HG02759 (cell line): ENCODE results near the gene CAD.
A peak's percentile ranks its signal among the peaks of the same experiment; 100 is the strongest.
"Not testable (repeated sequence)": the region's sequence is repeated elsewhere in the genome, so short reads cannot be mapped to it uniquely, and the experiment has no call there.

Experiments
- ATAC-seq: cut with Tn5 transposase; IDR thresholded peaks from one replicate; pipeline ENCODE4 v1.9.1; 2021; ENCODE audit warnings: mild to moderate bottlenecking, moderate library complexity; ENCODE audit not compliant: unreplicated experiment

The CAD gene

GRCh38 chr2:27198068-27198467, 19.1 kb upstream of the CAD start:
- ATAC-seq = not testable (repeated sequence)

GRCh38 chr2:27198627-27199026, 18.5 kb upstream of the CAD start:
- no peak for ATAC-seq

- ATAC-seq = no peak
Measured at GRCh38 chr2:27199241-27199640, 17.9 kb upstream of the CAD start.

GRCh38 chr2:27201675-27202074, 15.5 kb upstream of the CAD start:
- ATAC-seq = no peak

- ATAC-seq = no peak
Measured at GRCh38 chr2:27202854-27203253, 14.3 kb upstream of the CAD start.

GRCh38 chr2:27203741-27204140, 13.4 kb upstream of the CAD start:
- no peak for ATAC-seq

GRCh38 chr2:27204566-27204965, 12.6 kb upstream of the CAD start:
- ATAC-seq = no peak

GRCh38 chr2:27205206-27205605, 12.0 kb upstream of the CAD start:
- no peak for ATAC-seq

GRCh38 chr2:27206346-27206745, 10.8 kb upstream of the CAD start:
- no peak for ATAC-seq

- ATAC-seq = no peak
Measured at GRCh38 chr2:27208486-27209050, 8.6 kb upstream of the CAD start.

GRCh38 chr2:27209621-27210401, 7.4 kb upstream of the CAD start:
- no peak for ATAC-seq

- peak; percentile 1 for ATAC-seq
Measured at GRCh38 chr2:27211241-27211942, 5.8 kb upstream of the CAD start.

GRCh38 chr2:27211943-27212625, 5.1 kb upstream of the CAD start, which contains the start of the genes ATRAID and SLC5A6:
ATRAID (plus strand) TSS chr2:27212041; CDS start chr2:27212369, 328 bp downstream.
SLC5A6 (minus strand) TSS chr2:27212268; CDS start chr2:27207650, 4,618 bp downstream.
- ATAC-seq = peak; percentile 82

- ATAC-seq = peak; percentile 7
Measured at GRCh38 chr2:27212626-27213471, 4.3 kb upstream of the CAD start.

GRCh38 chr2:27214941-27215340, 2.2 kb upstream of the CAD start:
- no peak for ATAC-seq

- ATAC-seq = no peak
Measured at GRCh38 chr2:27216416-27217137, 592 bp upstream of the CAD start.

GRCh38 chr2:27218614-27219013, 1.4 kb downstream of the CAD start:
- no peak for ATAC-seq

GRCh38 chr2:27219091-27219490, 1.9 kb downstream of the CAD start:
- ATAC-seq = no peak

- ATAC-seq = no peak
Measured at GRCh38 chr2:27220091-27220490, 2.9 kb downstream of the CAD start.

- no peak for ATAC-seq
Measured at GRCh38 chr2:27221166-27221565, 4.0 kb downstream of the CAD start.
